GM04503 (cell line): ENCODE results near the gene LPCAT1.
"Not testable (repeated sequence)": the region's sequence is repeated elsewhere in the genome, so short reads cannot be mapped to it uniquely, and the experiment has no call there.

Experiments
- DNase-seq: peaks from one replicate; pipeline ENCODE4 v3.0.0-alpha.2; 2012; ENCODE audit warnings: low read depth

The LPCAT1 gene

GRCh38 chr5:1523793-1524480 lies at the start of gene LPCAT1:
TSS of gene LPCAT1 (minus strand) at chr5:1523960. CDS start at chr5:1523844, 116 bp downstream.
- no peak for DNase-seq

- DNase-seq = not testable (repeated sequence)
Measured at GRCh38 chr5:1571875-1572274, 48.1 kb upstream of the LPCAT1 start.

- no peak for DNase-seq
Measured at GRCh38 chr5:1570975-1571374, 47.2 kb upstream of the LPCAT1 start.

GRCh38 chr5:1568201-1568979 lies 44.6 kb upstream of the LPCAT1 start:
- DNase-seq = peak; percentile 82

GRCh38 chr5:1567527-1568200 lies 43.9 kb upstream of the LPCAT1 start:
- not testable (repeated sequence) for DNase-seq

- no peak for DNase-seq
Measured at GRCh38 chr5:1565737-1566734, 42.3 kb upstream of the LPCAT1 start.

GRCh38 chr5:1564824-1565736 lies 41.3 kb upstream of the LPCAT1 start:
- DNase-seq = no peak

- DNase-seq = no peak
Measured at GRCh38 chr5:1564182-1564748, 40.5 kb upstream of the LPCAT1 start.

- DNase-seq = no peak
Measured at GRCh38 chr5:1563617-1564181, 39.9 kb upstream of the LPCAT1 start.

GRCh38 chr5:1563051-1563461 lies 39.3 kb upstream of the LPCAT1 start:
- DNase-seq = no peak

GRCh38 chr5:1562599-1562998 lies 38.8 kb upstream of the LPCAT1 start:
- no peak for DNase-seq

- DNase-seq = no peak
Measured at GRCh38 chr5:1561402-1561929, 37.7 kb upstream of the LPCAT1 start.

GRCh38 chr5:1560499-1560898 lies 36.7 kb upstream of the LPCAT1 start:
- not testable (repeated sequence) for DNase-seq

- no peak for DNase-seq
Measured at GRCh38 chr5:1558944-1559343, 35.2 kb upstream of the LPCAT1 start.

- DNase-seq = no peak
Measured at GRCh38 chr5:1557114-1557873, 33.5 kb upstream of the LPCAT1 start.

- DNase-seq = no peak
Measured at GRCh38 chr5:1555808-1556731, 32.3 kb upstream of the LPCAT1 start.

GRCh38 chr5:1555011-1555807 lies 31.4 kb upstream of the LPCAT1 start:
- peak; percentile 65 for DNase-seq
